Keratinocyte (primary cell): Measurements from ENCODE around the gene SMURF2. TPM values are rescaled to one million over a fixed set of nuclear protein-coding genes. Genes with fewer than 3 reads are reported as not detected.

Experiments used
- DNase-seq: peaks from one replicate; pipeline ENCODE4 v3.0.0-alpha.2; 2011; ENCODE audit warnings: low read depth, missing footprints, low spot score
- FAIRE-seq: peaks from 2 replicates; lab custom pipeline; 2011; peaks lifted over from hg19 to GRCh38; lab: Jason Lieb, UNC
- H2AFZ ChIP-seq: 2 replicates; pipeline ENCODE4 v1.6.0; 2012; ENCODE audit warnings: low read length, control low read depth, inconsistent platforms; ENCODE audit not compliant: control insufficient read depth
- H3K27ac ChIP-seq: 2 replicates; pipeline ENCODE4 v1.5.1; 2011; ENCODE audit warnings: low read length; ENCODE audit not compliant: control insufficient read depth, insufficient read depth
- H3K27me3 ChIP-seq: 3 replicates; pipeline ENCODE4 v1.6.0; 2011; ENCODE audit warnings: low read length; ENCODE audit not compliant: control insufficient read depth, insufficient read depth; ENCODE audit errors: extremely low read depth
- H3K36me3 ChIP-seq, 2 experiments: 2 replicates in 1 of 2; 3 replicates in 1 of 2; pipeline ENCODE4 v1.5.1; 2011; ENCODE audit warnings: low read length in 2 of 2, mild to moderate bottlenecking in 1 of 2; ENCODE audit not compliant: control insufficient read depth in 2 of 2, insufficient read depth in 2 of 2; ENCODE audit errors: extremely low read depth in 1 of 2
- H3K4me1 ChIP-seq: 3 replicates; pipeline ENCODE4 v1.5.1; 2011; ENCODE audit warnings: low read length; ENCODE audit not compliant: control insufficient read depth, insufficient read depth; ENCODE audit errors: extremely low read depth
- H3K4me2 ChIP-seq: 3 replicates; pipeline ENCODE4 v1.6.0; 2011; ENCODE audit warnings: low read depth, low read length; ENCODE audit not compliant: control insufficient read depth, insufficient read depth; ENCODE audit errors: extremely low read depth
- H3K4me3 ChIP-seq, 3 experiments: fragments of 200-600 bp in 1 of 3; sonication (generic) in 1 of 3; 2 replicates in 2 of 3; 3 replicates in 1 of 3; pipeline ENCODE4 v1.5.1; 2011 to 2016; ENCODE audit warnings: low read length in 3 of 3, mild to moderate bottlenecking in 3 of 3, control low read depth in 2 of 3, inconsistent platforms in 1 of 3, low read depth in 1 of 3, mixed read lengths in 1 of 3, mixed run types in 1 of 3, moderate library complexity in 1 of 3; ENCODE audit not compliant: control insufficient read depth in 2 of 3, insufficient read depth in 2 of 3; ENCODE audit errors: extremely low read depth in 1 of 3
- H3K79me2 ChIP-seq: 2 replicates; pipeline ENCODE4 v1.6.0; 2012; ENCODE audit warnings: low read length; ENCODE audit not compliant: control insufficient read depth, insufficient read depth
- H3K9ac ChIP-seq: 3 replicates; pipeline ENCODE4 v1.6.0; 2011; ENCODE audit warnings: low read length; ENCODE audit not compliant: control insufficient read depth, insufficient read depth; ENCODE audit errors: extremely low read depth
- H3K9me1 ChIP-seq: 3 replicates; pipeline ENCODE4 v1.6.0; 2011; ENCODE audit warnings: low read length; ENCODE audit not compliant: control insufficient read depth, insufficient read depth; ENCODE audit errors: extremely low read depth
- H3K9me3 ChIP-seq: 2 replicates; pipeline ENCODE4 v1.5.1; 2012; ENCODE audit warnings: low read depth, low read length; ENCODE audit not compliant: control insufficient read depth
- H4K20me1 ChIP-seq: 3 replicates; pipeline ENCODE4 v1.6.0; 2011; ENCODE audit warnings: low read length; ENCODE audit not compliant: control insufficient read depth, insufficient read depth; ENCODE audit errors: extremely low read depth
- EZH2 ChIP-seq: IDR thresholded peaks from one replicate; pipeline ENCODE4 v1.6.1; 2012; ENCODE audit warnings: inconsistent platforms, mild to moderate bottlenecking, low read length, moderate library complexity
- dilution Hi-C: fragments of 300-500 bp; cut with MboI; formaldehyde crosslinking; loops from one replicate; pipeline ENCODE4 v1.7.0; 2020; ENCODE audit warnings: low sequenced_read_pairs; ENCODE audit not compliant: extremely low pct_ligation_motif_present
- polyA plus RNA-seq, 5 experiments: library from polyadenylated mRNA; depleted of rRNA in 3 of 5; stranded (reverse) in 3 of 5; stranded (forward) in 1 of 5; unstranded in 1 of 5; fragments of >200 nt; gene quantifications; 1 replicate in 1 of 5; 2 replicates in 3 of 5; 3 replicates in 1 of 5; pipeline versions ENCODE4 v1.2.1 to v1.2.3, GENCODE V29; 2011 to 2012; ENCODE audit warnings: missing spikeins in 2 of 5, low read depth in 1 of 5, low replicate concordance in 1 of 5
- TF ChIP-seq, protein P1 (sequence below), 3 experiments: IDR thresholded peaks in 1 of 3; conservative IDR thresholded peaks in 1 of 3; optimal IDR thresholded peaks in 1 of 3; 2 replicates in 2 of 3; 3 replicates in 1 of 3; pipeline versions ENCODE3 to v1.5.1; 2011; ENCODE audit warnings: low read length in 3 of 3, mild to moderate bottlenecking in 3 of 3, moderate library complexity in 2 of 3, control low read depth in 1 of 3, inconsistent platforms in 1 of 3; ENCODE audit not compliant: insufficient read depth in 2 of 3; ENCODE audit errors: extremely low read depth in 1 of 3

SMURF2 gene
- polyA plus RNA-seq, 1 donor (not counting 4 experiments of a cell fraction or from before 2014, with no cell fraction given): 128 TPM

DNA sequence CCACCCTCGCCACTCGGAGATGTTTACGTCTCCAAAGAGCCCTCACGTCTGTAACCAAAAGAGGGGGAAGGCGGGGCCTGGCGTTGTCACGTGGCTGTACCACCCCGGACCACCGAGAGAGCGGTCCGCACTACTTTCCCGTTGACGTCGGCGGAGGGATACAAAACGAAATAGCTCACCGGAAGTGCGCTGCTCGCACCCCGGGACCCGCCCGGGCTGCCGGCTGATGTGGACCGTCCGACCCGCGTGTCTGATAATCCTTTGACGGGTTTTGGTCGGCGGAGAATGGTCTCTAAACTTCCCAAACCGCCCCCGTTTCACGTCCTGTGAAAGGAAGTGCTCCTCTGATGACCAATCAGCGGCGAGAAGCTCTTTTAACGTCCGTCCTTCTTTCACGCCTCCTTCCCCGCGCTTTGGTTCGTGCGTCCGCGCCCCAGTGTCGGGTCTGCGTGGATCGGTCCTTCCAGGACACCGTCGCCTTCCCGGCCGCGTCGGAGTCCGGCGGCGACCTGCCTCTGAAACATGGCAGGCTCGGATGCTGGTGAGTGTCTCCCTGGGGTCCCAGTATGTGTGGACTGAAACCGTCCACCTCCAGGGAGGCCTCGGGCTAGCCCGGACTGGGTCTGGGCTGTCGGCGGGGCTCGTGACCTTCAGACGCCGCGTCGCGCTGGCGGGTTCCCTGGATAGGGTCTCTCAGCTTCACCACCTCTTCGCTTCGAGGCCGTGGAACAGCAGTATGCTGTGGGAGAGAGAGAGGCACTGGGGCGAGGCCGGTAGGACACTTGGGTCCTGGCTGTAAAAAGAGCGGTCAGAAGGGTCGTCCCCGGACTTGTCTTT, 155.3 kb downstream of the SMURF2 start, which contains the start of gene CEP95:
Gene CEP95 (plus strand): TSS at position 402 of the 837 bp plus-strand sequence. CDS start 121 bp downstream, at position 523.
- TF ChIP-seq, protein P1, sequence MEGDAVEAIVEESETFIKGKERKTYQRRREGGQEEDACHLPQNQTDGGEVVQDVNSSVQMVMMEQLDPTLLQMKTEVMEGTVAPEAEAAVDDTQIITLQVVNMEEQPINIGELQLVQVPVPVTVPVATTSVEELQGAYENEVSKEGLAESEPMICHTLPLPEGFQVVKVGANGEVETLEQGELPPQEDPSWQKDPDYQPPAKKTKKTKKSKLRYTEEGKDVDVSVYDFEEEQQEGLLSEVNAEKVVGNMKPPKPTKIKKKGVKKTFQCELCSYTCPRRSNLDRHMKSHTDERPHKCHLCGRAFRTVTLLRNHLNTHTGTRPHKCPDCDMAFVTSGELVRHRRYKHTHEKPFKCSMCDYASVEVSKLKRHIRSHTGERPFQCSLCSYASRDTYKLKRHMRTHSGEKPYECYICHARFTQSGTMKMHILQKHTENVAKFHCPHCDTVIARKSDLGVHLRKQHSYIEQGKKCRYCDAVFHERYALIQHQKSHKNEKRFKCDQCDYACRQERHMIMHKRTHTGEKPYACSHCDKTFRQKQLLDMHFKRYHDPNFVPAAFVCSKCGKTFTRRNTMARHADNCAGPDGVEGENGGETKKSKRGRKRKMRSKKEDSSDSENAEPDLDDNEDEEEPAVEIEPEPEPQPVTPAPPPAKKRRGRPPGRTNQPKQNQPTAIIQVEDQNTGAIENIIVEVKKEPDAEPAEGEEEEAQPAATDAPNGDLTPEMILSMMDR (optimal IDR thresholded peaks at IDR 0.05 in 1 of 3, IDR thresholded peaks at IDR 0.05 in 1 of 3, conservative IDR thresholded peaks at IDR 0.05 in 1 of 3; ENCODE audit: extremely low read depth in 1 of 3, insufficient read depth in 2 of 3, low read length in 3 of 3): no peak
- no peak for TF ChIP-seq EZH2
- Histone ChIP-seq H3K9me3 (no peaks in the 10 kb centered on the region), H3K4me2 (peak within 1 kb of the TSS; percentile 87), H3K4me3 (peak within 1 kb of the TSS; percentile 75 to 100 (median 95)), H3K27ac (peak within 1 kb of the TSS; percentile 99), H3K4me1 (peaks cover 38% of the 10 kb centered on the region), H4K20me1 (peaks cover 31% of the 10 kb centered on the region), H3K36me3 (peaks cover 11 to 52% of the 10 kb centered on the region in 2 experiments), H3K9me1 (no peaks in the 10 kb centered on the region), H3K79me2 (peaks cover 78% of the 10 kb centered on the region), H3K9ac (peak within 1 kb of the TSS; percentile 100), H2AFZ (peak within 1 kb of the TSS; percentile 68), H3K27me3 (no peaks in the 10 kb centered on the region)
- FAIRE-seq: no peak
- dilution Hi-C loops: no loop called here
- DNase-seq: peak; percentile 65

GRCh38 chr17:64506201-64506575, 155.9 kb downstream of the SMURF2 start, which contains the start of gene DDX5:
Gene DDX5, minus strand, starts transcription at chr17:64506289. Its CDS starts 170 bp downstream, at chr17:64506119.
- Histone ChIP-seq H3K79me2 (peaks cover 82% of the 10 kb centered on the region), H3K4me1 (peaks cover 44% of the 10 kb centered on the region), H2AFZ (peak within 1 kb of the TSS; percentile 68), H3K9me1 (no peaks in the 10 kb centered on the region), H3K27me3 (no peaks in the 10 kb centered on the region), H3K4me2 (peak within 1 kb of the TSS; percentile 96), H3K9ac (peak within 1 kb of the TSS; percentile 100), H3K36me3 (peaks cover 14 to 56% of the 10 kb centered on the region in 2 experiments), H3K9me3 (no peaks in the 10 kb centered on the region), H4K20me1 (peaks cover 36% of the 10 kb centered on the region), H3K4me3 (peak within 1 kb of the TSS; percentile 75 to 100 (median 95)), H3K27ac (peak within 1 kb of the TSS; percentile 99)
- DNase-seq: peak; percentile 98
- TF ChIP-seq EZH2: no peak
- dilution Hi-C loops: no loop called here
- FAIRE-seq: no peak
